GM18517 (cell line): ENCODE measurements around the gene GEMIN8.

ENCODE experiments used
- ATAC-seq: cut with Tn5 transposase; IDR thresholded peaks from one replicate; pipeline ENCODE4 v1.9.1; 2021; ENCODE audit warnings: mild to moderate bottlenecking, moderate library complexity; ENCODE audit not compliant: unreplicated experiment

The GEMIN8 gene

DNA sequence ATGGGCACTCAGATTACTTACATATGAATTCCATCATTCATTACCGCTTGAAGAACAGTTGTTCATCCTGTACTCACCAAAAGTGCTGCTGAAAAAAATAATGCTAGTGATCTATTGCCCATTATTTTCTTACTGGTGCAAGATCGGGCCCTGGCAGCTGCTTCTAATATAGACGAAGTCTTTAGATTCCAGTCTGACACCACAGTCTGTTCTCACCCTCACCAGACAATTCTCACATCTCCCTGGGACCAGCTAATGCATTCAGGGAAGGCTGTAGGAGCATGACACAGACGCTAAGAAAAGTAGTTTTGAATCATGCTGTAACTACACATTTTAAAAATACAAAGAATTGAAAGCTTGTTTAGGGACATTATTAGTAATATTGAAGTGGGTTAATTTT lies 13.8 kb downstream of the GEMIN8 start:
- no peak for ATAC-seq

DNA sequence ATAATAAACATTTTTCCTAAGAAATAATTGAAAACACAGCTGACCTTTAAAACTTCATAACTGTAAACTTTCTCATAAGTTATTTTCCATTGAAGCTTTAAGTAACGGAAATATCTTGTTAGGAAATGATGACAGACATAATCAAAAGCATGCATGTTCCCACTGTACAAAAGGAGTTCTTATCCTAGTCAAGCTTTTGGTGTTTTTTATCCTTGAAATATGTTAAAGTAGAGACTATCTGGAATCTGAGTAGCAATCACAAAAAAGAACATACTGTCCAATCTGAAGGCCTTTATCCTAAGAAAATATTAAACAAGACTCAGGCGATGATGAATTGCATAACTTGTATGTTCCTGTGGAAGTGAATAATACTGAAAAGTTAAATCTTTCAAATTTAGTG lies 14.4 kb downstream of the GEMIN8 start:
- ATAC-seq, result no peak

DNA sequence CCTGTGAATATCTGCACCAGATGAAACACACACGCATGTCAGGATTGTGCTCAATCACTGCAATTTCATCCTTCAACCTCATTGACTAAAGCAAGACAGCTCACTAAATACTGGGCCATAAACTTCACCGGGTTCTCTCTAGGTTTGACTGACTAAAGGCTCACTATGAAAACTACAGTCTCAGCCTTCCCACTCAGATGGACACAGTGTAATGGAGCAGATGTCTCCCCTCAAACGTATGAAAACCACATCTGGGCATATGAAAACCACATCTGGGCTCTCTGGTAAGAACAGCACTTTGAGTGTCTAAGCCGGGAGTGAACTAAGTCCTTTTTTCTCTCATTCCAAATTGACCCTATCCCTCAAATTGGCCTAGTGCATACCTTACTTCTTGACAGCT lies 15.2 kb downstream of the GEMIN8 start:
- no peak for ATAC-seq

DNA sequence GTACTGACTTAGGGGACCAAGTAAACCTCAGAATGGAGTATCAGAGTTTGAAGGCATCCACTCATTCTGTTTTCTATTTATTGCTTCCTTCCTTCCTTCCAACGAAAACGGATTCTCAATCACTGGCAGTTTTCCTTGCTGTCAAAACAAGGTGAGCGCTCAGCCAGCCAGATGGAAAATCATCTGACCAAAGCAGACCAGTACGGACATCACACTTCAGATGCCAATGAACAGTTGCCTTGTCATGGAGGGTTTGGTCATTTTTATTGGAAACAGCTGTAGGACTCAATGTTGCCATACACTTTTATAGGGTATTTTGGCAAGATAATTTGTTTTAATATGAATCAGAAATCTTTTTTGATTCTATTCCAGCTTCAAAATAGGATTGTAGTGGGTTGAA lies 16.6 kb downstream of the GEMIN8 start:
- ATAC-seq, result no peak

DNA sequence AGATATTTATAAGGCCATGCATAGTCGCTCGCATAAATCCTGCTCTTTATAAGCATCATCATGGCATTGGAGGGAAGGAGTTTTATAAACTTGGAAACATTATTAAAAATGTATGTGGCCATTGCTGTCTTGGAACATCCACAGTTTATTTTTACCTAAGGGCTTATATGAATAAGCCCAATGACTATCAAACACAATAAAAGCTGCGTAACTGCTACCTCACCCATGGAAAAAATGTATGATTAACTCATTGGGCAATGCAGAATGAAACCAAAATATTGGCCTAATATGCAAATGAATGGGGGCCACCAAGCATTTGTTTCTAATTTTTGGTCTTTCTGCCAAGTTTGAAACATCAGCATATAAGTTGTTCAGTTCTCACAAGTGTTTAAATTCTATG lies 19.1 kb downstream of the GEMIN8 start:
- no peak for ATAC-seq

DNA sequence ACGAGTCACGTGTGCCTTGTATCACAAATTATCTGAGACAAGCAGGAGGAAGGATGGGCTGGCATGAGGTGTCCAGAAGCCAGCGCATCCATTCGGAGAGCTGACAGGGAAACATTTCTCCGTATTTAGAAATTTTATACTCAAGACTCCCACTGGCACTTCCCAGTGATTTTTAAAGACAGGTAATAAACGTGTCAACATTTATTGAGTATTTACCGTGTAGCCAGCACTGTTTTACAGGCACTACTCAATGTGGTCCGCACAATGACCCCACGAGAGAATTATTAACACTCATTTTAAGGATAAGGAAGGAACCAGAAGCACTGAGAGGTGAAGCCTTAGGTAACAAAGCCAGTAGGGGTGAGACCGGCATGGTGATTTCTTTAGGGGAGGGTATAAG lies 23.2 kb downstream of the GEMIN8 start:
- ATAC-seq, result no peak

DNA sequence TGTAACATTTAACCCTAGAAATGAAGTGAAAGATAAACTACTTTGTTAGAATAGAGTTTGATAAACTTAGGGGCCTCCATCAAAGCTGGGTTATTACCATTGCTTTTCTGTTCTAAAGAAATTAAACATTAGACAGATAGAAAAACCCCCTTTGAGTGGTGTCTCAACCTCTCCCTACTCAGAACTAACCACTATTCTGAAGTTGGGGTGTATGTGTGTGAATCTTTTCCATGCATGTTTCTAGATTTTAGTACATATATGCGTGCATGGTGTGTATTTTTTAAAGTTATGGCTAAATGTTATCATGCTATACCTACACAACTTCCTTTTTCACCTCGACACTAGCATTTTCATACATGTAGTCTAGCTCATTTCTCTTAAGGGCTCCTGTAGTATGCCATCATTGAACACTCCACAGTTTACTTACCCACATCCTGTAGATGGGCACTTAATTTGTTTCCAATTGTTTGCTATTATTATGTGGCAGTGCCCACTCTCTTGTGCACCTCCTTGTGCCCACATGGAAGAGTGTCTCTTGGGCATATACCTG lies 25.7 kb downstream of the GEMIN8 start:
- ATAC-seq, result no peak

DNA sequence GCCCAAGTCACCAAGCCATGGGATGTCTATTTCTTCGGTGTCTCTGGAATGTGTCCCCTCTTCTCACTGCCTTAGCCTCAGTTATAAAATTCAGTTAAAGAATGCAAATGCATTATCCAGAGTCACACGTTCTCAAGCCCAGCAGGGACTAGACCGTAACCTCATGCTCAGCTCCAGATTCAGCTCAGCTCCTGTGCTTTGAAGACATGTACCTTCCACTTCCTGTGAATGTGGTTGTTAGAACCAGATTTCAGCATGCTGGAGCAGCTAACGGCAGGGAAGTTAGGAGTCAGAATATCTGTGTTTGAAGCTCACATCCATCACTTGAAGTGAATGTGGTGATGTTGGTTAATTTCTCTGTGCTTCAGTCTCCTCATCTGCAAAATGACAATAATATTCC lies 26.7 kb downstream of the GEMIN8 start:
- ATAC-seq, result no peak

DNA sequence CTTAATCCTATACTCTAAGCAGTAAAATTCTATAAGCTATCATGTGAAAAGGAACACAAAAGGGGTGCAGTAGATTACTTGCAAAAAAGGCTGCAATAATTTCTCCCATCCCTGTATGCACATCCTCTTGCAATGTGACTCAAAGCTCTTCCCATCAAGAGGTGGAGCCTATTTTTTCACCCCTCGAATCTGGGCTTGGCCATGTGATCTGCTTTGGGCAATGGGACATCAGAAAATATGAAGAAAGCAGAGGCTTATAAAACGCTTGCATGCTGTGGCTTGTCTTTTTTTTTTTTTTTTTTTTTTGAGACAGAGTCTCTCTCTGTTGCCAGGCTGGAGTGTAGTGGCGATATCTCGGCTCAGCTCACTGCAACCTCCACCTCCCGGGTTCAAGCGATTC lies 33.0 kb downstream of the GEMIN8 start:
- ATAC-seq, result no peak

DNA sequence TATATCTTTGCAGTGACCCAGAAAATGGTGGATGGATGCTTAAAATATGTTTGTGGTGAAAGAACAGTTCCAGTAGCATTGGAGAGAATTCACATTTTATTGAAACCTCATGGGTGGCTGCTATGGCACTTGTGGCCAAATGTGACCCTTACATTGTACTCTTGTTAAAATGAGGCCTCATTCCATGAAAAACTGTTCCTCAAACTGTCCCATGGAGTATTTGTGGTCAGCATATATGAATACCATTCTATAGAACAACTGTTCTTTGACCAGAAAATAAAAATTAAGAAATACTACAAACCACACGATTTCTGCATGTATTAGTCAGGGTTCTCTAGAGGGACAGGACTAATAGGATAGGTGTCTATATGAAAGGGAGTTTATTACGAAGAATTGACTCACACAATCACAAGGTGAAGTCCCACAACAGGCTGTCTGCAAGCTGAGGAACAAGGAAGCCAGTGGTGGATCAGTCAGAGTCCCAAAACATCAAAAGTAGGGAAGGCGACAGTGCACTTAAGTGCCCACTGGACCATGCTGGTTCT lies 35.1 kb downstream of the GEMIN8 start:
- ATAC-seq, result no peak

DNA sequence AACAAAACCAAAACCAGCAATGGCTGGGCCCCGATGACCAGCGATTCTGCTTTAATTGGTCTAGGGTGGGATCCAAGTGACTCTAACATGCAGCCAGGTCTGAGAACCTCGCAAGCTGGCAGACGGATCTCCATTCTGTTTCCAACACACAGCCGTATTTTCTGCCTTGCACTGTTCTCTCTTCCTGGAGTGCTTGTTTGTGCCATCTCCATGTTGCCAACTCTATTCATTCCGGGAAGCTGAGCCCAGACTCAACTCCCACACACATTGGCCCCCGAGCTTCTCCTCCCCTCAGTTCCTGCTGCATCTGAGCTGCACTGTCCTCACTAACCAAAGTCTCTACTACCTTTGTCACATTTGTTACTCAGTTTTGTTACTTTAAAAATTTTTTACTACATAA lies 35.6 kb downstream of the GEMIN8 start:
- no peak for ATAC-seq

DNA sequence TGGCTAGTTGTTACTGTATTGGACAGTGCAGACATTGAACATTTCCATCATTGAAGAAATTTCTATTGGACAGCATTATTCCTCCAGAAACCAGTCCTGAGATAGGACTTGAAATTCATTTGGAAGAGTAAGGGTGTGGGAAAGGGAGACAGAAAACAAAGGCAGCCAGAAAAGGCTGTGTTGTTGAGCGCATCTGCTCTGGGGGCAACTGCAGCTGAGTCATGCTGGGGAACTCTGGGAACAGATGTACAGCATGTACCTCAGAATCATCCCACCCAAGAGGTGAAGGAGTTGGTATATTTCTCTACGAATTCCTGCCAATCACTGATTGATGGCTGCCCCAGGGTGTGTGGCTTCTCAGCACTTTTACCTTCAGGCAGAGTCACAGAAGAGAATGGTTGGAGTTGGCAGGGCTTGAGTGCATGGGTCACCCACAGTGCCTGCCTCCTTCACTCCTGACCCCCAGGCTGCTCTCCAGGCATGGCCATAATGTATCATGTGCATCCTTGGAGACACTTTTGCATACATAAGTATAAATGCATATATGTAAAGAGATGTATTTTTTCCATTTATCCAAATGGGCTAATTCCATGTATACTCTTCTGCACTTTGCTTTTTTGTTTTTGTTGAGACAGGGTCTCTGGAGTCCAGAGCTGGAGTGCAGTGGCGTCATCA lies 39.4 kb downstream of the GEMIN8 start:
- ATAC-seq, result no peak

DNA sequence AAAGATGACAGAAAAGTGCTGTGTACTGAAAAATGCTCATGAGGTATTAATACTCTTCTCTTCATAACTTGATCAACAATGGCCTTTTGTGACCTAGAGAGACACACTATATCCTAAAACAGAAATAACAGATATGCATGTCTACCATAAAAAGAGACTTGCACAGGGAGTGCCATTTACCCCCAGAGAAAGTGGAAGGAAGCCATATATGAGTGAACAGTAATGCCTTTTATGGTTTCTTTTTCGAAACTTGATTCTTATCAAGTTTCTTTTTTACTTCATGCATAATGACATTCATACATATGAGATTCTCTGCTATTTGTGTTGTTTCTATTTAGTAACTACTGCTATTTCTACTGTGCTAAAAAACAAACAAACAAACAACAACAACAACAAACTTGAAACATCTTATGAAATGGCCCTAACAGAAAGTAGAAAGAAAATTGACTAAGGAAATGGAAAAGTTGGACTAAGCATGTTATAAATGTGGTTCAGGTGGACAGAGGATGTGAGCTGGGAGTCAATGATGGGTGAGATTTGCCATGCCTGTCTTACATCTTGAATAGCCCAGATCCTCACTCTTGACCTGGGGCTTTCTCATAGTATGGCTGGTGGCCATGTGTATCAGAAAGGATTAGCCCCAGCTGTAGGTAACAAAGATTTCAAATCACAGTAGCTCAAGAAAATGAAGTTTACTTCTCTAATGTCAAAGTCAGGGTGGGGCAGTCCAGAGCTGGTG lies 43.8 kb downstream of the GEMIN8 start:
- ATAC-seq, result no peak

DNA sequence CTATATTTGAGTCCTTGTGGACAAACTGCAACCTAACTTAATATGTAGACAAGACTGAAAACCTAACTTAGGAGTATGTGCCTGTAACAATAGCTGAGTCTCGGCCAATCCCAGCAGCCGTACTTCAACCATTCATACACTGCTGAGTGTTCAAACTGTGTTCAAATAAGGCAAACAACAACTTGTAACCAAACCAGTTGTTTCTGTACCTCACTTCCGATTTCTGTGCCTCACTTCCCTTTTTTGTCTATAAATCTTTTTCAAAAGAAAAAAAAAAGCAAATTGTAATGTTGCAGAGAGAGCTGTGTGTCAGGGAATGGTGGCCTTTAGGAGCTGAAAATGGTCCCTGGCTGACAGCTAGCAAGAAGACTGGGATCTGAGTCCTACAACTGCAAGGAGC lies 46.0 kb downstream of the GEMIN8 start:
- ATAC-seq, result no peak

DNA sequence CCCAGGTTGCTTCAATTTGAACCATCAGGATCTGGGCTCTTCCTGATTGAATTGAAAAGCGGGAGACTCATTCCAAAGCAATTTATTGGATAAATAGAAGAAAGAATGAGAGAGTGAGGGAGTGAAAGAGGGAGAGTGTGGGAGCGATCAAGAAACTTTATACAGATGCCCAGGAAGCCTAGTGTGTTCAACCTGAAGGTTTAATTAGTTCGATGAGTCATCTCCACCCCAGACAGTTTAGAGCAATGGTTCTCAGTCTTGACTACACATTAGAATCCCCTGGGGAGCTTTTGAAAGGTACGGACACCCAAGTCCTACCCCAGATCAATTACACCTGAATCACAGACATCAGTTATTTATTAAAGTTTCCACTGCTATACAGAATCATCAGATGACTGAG lies 61.5 kb downstream of the GEMIN8 start:
- ATAC-seq, result no peak

DNA sequence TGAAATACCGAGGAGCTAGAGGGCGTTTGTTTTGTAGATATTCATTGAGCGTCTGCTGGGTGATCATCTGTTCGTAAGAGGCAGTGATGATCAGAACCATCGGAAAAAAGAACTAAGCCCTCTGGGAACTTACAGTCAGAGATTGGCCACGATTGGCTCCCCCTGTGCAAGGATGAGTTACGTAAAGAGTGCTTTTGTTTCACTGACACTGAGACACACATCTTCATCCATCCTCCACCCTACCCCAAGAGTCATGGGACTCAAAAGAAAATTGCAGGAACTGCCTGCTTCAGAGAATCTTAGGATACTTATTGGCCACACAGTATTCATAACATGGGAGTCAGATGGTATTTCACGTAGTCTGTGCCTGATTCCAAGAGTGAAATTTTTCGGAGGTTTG lies 62.1 kb downstream of the GEMIN8 start:
- no peak for ATAC-seq

DNA sequence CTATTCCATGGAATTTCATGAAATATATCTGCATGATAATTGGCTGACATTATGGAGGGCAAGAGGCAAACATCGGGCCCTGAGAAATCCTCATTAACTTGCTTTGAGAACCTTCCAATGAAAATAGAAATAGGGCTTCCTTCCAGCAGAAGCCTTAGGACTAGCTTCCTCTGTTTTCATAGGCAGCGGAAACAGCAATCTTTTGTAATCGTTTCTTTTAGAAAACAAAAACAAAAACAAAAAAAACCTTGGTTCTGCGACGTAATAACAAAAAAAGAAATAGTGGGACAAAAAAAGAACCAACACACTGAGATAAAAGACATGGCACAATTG lies 62.9 kb downstream of the GEMIN8 start:
- ATAC-seq, result no peak

DNA sequence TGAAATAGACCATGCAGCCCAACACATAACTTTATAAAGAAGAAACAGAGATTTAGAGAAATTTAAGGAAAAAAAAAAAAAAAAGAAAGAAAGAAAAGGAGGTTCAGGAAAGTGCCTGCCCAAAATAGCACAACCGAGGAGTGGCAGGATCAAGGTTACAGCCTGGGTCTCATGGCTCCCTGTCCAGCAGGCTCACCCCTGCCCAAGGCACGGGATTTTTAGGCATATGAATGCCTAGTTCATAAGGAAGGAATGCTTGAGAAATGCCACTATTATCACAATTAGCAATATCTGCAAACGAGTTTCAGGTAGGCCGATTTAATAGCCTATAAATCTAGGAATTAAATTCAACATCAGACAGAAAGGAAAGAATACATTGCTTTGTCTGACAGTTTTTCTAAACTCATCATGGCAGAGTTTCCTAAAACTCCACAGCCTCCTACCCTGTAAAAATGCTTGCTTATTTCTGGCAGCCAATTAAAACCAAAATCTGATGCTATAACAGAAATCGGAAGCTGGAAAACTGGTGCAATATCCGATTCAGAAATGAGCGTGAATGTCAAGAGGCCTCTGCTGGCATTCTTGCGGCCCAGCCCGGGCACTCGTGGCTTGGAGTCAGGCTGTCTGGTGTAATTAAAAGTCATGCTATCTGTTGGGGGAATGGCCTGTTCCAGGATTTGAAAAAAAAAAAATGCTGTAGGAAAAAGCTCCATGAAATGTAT lies 63.5 kb downstream of the GEMIN8 start:
- ATAC-seq, result no peak

DNA sequence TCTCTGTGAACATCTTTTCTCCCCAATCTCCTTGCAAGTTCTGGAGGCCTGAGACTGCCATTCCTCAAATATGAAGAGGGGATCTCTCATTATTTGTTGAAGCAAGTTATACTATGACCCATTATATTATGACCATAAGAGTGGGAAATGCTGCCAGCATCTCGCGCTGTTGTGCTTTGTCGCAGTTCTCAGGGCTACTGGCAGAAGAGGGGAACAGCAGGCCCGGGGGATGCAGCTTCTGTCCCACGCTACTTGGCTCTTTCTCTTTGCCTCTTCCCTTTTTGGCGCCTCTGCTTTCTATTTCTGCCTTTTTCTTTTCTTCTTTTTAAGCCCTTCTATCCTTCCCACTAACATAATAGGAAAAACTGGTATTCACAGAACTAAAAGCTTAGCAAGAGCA lies 64.2 kb downstream of the GEMIN8 start:
- ATAC-seq, result no peak

DNA sequence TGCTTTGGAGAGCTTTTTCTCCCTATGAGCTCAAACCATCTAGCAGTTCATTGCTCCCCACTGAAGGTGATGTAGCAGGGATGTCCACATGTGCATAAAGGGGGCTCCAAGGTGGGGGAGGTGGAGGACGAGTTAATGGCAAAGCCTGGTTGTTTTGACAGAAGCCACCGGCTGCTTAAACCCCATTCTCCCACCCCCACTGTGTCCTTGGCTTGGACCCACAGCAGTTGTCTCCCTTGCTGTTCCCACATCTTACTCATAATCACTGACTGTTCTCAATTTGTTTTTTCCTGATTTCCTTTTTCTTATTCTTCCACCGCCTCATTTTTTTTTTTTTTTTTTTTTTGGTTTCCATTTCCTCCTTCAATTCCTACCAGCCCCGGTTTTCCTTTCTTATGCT lies 72.7 kb downstream of the GEMIN8 start:
- ATAC-seq, result no peak
